AG08396 (cell line): Measurements from ENCODE around the gene TUBB4A.

Experiments
- DNase-seq: peaks from one replicate; pipeline ENCODE4 v3.0.0; 2012; ENCODE audit warnings: low spot score, mixed read lengths

Gene TUBB4A

DNA sequence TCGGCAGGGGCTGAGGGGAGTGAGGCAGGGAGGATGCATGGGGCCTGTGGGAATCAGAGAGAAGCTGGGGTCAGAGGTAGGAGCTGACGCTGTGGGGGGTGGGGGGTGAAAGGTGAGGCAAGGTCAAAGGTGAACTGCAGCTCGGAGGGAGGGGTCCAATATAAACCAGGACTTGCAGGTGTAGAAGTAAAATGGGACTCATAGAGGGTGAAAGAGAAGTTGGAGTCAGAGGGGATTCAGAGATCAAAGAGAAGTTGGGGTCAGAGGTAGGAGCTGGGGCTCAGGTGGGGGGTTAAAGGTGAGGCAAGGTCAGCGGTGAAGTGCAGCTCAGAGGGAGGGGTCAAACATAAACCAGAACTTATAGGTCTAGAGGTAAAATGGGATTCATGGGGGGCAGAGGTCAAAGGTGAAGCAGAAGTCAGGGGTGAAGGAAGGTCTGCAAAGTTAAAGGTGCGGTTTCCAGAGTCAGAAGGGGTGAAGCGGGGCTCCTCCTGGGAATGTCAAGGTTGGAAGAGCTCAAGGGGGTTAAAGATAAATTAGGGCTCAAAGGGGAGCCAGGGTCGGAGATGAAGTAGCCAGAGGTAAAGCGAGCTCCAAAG lies 7.6 kb downstream of the TUBB4A start:
- no peak for DNase-seq

DNA sequence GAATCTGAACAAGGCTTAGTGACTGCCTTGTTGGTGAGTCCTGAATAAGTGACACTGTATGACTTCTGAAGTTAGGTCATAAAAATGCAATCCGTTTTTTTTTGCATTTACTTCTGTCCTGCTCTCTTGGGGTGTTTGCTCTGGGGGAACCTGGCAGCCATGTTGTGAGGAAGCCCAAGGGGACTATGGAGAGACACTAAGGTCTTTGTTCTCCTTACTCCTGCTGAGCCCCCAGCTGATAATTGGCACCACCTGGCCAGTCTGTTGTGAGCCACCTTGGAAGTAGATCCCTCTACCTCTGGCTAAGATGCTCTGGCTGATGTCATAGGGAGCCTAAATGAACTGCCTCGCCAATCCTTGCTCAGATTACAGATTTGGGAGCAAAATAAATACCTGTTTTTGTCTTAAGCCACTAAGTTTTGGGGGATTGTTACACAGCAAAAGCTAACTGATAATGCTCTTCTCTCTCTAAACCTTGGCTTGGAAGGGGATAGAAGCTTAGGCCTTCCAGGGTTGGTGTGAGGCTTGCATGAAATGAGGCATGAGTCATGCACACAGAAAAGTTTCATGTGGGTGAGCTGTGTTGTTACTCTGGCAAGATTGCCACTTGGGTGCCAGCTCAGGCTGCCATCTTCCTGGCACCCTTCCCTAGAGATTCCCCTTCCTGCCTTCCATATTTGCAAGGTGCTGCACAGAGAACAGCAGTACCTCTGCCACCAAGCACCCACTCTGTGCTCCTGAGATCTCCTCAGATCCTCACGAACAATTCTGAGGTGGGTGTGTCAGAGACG lies 10.1 kb downstream of the TUBB4A start:
- no peak for DNase-seq

DNA sequence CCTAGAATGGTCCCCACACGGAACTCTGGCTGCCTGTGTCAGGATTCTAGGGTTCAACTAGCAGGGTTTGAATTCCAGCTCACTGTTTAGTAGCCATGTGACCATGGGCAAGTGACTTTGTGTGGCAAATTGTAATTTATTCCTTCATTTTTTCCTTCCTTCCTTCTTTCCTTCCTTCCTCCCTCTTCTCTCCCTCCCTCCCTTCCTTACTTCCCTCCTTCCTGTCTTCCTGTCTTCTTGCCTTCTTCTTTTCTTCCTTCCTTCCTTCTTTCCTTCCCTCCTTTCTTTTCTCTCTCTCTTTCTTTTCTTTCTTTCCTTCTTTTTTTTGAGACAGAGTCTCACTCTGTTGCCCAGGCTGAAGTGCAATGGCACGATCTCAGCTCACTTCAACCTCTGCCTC lies 12.0 kb downstream of the TUBB4A start:
- no peak for DNase-seq

DNA sequence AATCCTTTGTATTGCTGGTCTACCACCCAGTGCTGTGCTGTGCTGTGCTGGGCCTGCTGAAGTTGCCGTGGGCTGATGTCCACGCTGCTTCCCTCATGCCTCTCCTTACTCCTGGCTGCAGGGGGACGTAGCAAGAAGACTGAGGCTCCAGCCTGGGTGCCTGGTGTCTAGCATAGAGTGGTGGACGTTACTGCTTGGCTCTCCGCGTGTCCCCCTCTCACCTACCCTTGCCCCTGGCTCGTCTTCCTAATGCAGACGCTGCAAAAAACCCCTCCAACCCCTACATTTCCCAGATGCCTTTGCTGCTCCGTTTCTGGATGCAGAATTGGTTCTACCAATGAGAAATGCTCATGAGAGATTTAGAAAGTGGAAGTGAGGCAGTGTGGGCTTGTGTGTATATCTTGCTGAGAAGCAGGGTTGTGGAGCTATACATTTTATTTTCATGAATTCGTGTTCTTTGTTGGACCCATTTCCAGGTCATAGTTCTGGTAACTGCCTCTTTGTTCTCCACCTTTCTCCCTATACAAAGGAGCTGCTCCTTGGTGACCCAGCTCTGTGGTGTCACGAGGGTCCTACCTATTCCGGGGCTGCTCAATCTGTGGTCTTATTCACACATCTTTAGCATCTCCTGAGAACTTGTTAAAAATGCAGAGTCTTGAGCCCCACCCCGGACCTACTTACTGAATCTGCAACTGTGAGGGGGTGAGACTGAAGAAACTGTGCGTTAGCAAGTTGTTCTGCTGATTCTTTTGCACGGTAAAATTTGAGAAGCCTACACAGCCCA lies 12.6 kb downstream of the TUBB4A start:
- DNase-seq = no peak

DNA sequence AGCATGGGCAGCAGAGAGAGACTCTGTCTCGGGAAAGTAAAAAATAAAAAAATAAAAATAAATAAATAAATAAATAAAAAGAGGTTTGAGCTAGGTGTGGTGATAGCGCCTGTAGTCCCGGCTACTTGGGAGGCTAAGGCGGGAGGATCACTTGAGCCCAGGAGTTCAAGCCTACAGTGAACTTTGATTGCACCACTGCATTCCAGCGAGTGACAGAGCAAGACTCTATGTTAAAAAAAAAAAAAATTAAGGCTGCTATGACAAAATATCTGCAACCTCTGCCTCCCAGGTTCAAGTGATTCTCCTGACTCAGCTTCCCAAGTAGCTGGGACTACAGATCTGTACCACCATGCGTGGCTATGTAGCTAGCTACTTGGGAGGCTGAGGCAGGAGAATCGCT lies 17.3 kb downstream of the TUBB4A start:
- DNase-seq = no peak

DNA sequence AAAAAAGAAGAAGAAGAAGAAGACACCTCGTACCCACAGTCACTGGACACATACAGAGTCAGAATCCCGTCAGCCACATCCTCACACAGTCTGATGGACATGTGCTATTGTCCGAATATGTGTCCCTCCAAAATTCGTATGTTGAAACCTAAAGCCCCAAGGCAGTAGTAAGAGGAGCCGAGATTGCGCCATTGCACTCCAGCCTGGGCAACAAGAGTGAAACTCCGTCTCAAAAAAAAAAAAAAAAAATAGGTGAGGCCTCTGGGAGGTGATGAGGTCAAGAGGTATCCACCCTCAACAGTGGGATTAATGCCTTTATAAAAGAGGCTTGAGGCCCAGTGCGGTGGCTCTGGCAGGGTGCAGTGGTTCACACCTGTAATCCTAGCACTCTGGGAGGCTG lies 17.9 kb downstream of the TUBB4A start:
- no peak for DNase-seq

DNA sequence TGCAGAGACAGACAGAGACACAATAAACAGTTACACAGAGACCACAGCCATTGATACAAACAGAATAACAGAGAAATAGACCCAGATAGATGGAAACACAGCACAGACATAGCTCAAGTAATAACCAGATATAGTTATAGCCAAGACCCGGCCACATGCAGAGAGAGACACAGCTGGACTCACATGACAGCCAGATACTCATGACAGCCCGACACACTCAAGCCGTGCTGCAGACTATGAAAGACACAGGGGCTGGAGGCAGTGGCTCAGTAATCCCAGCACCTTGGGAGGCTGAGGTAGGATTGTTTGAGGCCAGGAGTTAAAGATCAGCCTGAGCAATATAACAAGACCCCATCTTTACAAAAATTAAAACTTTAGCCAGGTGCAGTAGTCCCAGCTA lies 18.9 kb downstream of the TUBB4A start:
- DNase-seq = no peak

DNA sequence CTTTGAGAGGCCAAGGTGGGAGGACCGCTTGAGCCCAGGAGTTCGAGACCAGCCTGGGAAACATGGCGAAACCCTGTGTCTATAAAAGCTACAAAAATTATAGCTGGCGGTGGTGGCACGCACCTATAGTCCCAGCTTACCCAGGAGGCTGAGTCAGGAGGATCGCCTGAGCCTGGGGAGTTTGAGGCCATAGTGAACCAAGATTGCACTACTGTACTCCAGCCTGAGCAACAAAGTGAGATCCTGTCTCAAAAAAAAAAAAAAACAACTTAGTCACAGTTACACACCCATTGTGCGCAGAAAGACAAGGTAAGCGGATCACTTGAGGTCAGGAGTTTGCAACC lies 19.8 kb downstream of the TUBB4A start:
- no peak for DNase-seq

DNA sequence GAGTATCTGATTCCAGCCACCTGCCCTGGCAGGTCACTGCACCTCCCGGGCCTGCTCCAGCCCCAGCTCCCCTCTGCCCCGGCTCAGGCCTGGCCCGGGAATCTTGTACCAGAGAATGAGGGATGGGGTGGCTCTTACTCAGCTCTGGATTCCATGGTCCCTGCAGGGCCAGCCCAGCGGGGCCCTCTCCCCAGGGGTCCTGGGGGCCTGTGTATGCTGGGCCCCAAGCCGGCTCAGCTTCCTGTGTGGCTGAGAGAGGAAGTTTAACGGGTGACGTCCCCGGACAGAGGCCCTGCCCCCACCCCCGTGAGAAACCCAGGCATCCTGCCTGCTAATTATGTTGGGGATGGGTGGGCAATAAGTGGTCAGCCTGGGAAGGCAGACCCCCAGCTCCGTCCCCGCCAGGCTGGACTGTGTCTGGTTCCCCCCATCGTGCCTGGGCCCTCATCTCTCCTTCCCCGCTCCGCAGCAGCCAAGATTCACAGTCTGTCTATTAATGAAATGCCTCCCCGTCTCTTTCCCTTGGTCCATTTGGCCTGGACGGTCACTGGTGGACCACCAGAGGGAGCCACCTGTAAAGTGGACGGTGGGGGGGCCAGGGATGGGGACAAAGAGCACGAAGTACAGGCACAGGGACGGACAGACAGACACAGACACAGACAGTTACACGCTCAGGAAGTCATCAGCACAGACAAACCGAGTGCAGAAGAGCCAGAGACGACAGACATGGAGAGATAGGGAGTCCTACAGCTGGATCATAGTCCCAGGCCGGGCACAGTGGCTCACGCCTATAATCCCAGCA lies 20.4 kb downstream of the TUBB4A start, which contains the start of gene DENND1C:
TSS of gene DENND1C (minus strand) at position 247 of the 802 bp plus-strand sequence. CDS start at position 155, 92 bp downstream.
- peak; percentile 21 for DNase-seq

DNA sequence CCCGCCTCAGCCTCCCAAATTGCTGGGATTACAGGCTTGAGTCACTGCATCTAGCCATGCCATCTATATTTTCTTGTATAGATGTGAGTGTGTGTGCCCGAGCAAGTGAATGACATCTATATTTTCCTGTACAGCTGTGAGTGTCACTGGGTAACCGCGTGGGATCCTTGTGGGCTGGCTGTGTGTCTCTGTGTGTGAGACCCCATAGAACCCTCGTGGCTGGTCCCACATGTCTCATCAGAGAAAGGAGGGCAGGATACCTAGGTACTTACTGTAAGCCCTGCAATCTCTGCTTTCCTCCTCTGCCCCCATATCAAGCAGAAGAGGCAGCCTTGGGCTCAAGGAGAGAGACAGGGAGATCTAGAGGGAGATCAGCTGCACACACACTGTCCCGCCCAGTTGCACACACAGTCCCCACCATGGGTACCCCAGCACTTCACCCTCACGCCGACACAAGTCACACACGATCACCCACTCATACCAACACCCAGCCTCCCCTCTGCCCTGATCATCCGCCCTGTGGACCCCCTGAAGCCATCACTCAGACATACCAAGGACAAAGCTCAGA lies 21.2 kb downstream of the TUBB4A start:
- DNase-seq = no peak

DNA sequence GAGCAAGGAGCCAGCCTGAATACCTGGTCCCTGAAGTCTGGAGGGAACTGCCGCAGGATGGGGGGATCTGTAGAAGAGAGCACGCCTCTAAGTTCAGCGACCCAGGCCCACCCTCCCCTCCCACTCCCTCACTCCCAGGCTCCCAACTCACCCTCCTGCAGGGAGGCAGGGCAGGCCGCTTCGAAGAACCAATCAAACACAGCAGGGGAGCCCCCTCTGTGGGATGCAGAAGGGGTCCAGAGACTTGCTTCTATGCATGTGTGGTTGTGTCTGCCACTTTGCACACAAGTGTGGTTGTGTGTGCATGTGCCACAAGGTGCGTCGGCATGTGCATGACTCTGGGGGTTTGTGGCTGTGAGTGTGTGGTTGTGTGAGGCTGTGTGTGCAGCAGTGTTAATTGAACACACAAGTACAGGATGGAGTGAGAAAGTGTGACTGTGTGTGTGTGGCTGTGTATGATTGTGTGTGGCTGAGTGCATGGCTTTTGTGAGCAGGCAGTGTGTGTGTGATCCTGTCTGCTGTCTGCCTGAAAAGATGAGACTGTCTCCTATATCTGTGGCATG lies 22.2 kb downstream of the TUBB4A start:
- DNase-seq = no peak

DNA sequence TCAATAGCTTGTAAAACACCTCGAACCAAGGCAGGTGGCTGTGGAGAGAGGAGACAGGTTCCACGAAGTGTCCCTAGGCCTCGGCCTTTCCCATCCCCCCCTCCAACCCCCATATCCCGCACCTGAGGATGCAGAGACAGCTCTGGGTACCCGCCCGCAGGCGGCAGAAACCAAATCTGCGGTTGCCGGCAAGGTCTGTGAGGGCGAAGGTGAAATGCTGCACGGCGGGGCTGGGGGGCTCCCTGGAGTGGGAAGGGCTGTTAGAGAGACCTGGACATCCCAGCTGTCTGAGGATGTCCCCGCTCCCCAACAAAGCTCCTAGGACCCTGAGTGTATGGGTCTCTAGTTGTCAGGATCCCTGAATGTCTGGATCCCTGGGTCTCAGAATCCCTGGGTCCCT lies 23.3 kb downstream of the TUBB4A start:
- no peak for DNase-seq

DNA sequence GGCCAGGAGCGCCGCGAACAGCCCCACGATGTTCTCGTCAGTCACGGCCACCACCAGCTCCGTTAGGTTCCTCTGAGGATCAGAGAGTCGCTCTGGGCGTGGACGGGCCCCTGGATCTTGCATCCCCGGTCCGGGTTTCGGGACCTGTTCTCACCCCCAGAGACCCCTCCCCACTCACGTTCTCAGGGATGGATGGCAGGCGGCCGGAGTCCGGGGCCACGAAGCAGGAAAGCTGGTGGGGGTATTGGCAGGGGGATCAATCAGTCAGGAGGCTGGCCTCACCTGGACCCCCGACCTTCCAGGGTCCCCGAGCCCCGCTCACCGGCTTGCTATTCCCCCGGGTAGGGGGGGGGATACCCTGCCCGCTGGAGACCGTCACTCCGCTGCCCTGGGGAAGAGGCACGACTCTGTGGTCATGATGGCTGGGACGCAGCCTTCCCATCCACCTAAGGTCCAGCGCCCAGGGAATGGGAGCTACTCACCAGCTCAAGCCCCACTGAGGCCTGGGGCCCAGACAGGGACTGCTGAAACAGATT lies 25.1 kb downstream of the TUBB4A start:
- no peak for DNase-seq

DNA sequence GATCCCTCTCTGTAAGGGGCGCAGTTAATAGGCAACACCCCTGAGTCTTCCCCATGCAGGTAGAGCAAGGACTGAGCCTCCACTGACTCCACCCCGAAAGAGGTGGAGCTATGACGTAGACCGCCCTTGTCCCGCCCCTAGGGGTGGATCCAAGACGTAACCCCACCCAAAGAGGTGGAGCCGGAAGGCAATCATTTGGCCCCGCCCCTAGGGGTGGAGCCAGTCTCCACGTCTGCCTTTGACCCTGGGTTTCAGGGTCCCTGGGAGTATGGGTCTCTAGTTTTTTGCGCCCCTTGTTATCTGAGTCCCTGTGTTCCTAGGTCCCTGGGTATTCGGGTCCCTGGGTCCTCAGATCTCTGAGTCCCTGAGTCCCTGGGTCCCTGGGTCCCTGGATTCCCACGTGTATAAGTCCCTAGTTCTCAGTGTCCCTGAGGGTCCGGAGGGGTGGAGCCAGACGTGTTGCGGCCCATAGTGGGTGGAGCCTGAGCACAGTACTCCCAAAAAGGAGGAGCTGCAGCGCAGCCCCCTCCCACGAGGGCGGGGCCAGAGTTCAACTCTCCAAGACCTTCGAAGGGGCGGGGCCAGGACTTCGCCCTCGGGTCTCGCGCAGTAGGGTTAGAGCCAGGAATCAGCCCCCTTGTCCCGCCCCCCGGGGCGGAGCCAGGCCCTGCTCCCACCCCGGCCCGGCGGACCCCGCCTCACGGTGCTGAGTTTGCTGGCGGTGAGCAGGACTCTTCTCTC lies 25.8 kb downstream of the TUBB4A start:
- peak; percentile 88 for DNase-seq

DNA sequence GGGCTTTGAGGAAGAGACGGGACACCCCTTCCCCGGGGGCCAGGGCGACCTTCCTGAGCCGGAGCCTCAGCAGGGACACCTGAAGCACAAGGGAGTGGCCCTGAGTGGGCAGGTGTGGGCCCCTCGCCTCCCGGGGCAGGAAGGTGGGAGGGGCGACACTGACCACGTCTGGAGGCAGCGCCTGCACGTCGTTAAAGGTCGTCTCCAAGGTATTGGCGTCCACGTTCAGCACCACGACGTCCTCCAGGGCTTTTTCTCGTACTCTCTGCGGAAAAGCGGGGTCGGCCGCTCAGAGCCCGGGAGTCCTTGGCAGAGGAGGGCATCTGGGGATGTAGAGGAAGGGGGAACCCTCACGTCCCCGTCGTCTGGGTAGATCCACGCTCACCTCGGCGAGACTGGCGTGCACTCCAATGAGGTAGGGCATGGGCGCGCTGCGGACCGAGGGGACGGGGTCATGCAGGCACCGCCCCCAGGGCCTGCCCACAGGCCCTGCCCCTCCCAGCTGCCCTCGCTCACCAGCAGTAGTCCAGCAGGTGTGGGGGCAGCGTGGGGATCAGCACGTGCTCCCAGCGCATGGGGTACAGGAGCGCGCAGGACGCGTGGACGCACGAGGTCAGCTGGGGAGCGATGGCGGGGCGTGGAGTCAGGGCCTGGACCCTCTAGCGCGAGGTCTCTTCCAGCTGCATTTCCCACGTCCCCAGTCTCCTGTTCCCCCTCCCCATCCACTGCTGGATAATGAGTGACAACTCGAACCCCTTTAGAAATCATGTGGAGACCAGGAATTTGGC lies 26.6 kb downstream of the TUBB4A start:
- DNase-seq = no peak

DNA sequence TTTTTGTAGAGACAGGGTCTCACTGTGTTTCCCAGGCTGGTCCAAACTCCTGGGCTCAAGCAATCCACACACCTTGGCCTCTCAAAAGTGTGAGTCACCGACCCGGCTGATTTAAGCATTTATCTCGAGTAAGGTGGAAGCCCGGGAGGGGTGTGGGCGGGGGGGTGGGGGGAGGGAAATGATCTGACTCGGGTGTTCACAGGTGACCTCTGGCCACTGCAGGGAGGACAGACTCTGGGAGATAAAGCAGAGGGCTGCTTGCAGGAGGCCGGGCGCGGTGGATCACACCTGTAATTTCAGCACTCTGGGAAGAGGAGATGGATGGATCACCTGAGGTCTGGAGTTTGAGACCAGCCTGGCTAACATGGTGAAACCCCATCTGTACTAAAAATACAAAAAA lies 28.5 kb downstream of the TUBB4A start:
- DNase-seq = no peak

DNA sequence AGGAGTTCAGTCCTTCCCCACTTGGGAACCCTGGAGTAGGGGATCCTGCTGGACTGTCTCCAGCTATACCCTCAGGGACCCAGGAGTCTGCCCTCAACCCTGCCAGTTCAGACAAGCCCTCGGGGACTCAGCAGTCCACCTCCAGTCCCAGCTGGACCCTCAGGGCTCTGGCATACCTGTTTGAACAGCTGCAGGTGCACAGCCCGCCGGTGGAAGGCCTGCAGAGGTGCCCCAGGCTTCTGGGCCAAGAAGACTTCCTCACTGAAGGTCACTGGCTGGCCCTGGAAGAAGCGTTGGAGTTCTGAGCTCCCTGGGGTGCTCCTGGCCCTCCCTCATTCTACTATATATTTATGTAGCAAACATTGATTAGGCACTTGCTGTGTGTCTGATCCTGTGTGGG lies 29.4 kb downstream of the TUBB4A start:
- DNase-seq = no peak

DNA sequence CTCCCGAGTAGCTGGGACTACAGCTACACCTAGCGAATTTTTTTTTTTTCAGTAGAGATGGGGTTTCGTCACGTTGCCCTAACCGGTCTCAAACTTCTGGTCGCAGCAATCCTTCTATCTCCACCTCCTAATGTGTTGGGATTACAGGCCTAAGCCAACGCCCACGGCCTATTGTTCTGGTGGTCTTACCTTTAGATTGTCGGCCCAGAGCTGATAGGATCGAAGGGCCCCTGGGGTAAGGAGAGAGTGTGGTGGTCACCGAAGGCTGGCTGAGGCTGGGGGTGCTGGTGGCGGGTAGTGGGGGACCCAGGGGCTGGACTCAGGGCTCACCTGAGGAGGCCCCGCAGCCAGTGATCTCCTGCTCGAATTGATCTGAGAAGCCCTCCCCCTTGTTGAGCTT lies 31.0 kb downstream of the TUBB4A start:
- no peak for DNase-seq

DNA sequence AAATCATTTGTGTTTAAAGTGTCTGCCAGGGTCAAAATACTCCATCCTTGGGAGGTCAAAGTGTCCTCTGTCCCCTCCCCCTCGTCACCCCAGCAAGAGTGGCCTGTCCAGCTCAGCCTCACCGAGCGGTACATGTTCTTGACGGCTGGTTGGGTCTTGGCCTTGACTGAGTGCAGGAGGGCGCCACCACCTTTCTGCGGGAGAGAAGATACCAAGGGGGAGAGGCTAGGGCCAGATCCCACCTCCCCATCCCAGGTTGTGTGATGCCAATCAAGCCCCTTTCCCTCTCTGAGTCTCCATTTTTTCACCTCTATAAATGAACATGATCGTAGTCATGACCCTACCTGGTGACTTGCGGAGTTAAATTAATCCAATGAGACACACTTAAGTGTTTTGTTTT lies 31.9 kb downstream of the TUBB4A start:
- DNase-seq = no peak

DNA sequence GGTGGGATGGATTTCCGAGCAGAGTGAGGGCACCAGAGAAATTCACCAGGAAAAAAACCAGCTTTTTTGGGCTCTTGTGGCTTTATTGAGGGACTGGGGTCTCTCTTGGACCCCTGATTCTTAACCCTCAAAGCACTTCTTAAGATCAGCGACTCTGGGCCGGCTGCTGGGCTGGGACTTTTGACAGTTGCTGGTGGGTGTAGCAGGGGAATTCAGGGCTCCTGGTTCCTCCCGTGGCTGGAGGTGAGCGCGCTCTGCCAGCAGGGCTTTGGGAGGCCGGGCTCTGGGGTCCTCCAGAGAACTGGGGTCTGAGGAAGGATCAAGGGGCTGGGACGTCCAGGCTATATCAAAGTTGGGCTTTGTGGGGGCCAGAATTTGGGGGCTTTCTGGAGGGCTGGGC lies 34.7 kb downstream of the TUBB4A start:
- DNase-seq = no peak
